Erythroblast (primary cell): ENCODE data around the gene TBX2.

Experiments
- GATA1 ChIP-seq: IDR thresholded peaks from 2 replicates; pipeline ENCODE4 v1.6.1; 2011; ENCODE audit warnings: low read depth, mild to moderate bottlenecking, control low read depth, low read length, moderate library complexity
- POLR2A ChIP-seq: IDR thresholded peaks from 2 replicates; pipeline ENCODE4 v1.6.1; 2011; ENCODE audit warnings: mild to moderate bottlenecking, low read length

- TF ChIP-seq POLR2A (no peak), GATA1 (no peak)
These were observed 52.1 kb downstream of the TBX2 start for GRCh38 chr17:61451538-61452300.
